Activated CD8-positive, alpha-beta T cell treated with anti-CD3 and anti-CD28 coated beads, Interleukin-2, amount 10 ng/mL, durations not matched to agents 7 days and 5 days (primary cell): Measurements from ENCODE around the gene TTC7B. TPM values are rescaled to one million over a fixed set of nuclear protein-coding genes. Genes with fewer than 3 reads are reported as not detected.
A peak's percentile ranks its signal among the peaks of the same experiment; 100 is the strongest.
"Not testable (repeated sequence)": the region's sequence is repeated elsewhere in the genome, so short reads cannot be mapped to it uniquely, and the experiment has no call there.

ENCODE experiments used
- ATAC-seq: fragments of 150-1000 bp; cut with Tn5 transposase; one replicate; pipeline ENCODE4 v1.10.0; 2021; ENCODE audit warnings: moderate library complexity
- CTCF ChIA-PET: fragments of 350-600 bp; sonication (Branson Sonifier 250); formaldehyde crosslinking; loops from one replicate; lab custom pipeline; 2021; ENCODE audit warnings: antibody characterized with exemption; lab: Charles Lee
- POLR2A ChIA-PET: fragments of 350-600 bp; sonication (Branson Sonifier 250); formaldehyde crosslinking; loops from one replicate; lab custom pipeline; 2021; ENCODE audit warnings: antibody characterized with exemption; lab: Charles Lee
- DNase-seq: peaks from one replicate; pipeline ENCODE4 v3.0.0-alpha.2; 2020
- H3K27ac Mint-ChIP-seq: one replicate; pipeline ENCODE4 v1.8.0; 2021; ENCODE audit warnings: mild to moderate bottlenecking, mixed read lengths
- H3K27me3 Mint-ChIP-seq: one replicate; pipeline ENCODE4 v1.8.0; 2021; ENCODE audit warnings: low read depth, mixed read lengths
- H3K36me3 Mint-ChIP-seq: one replicate; pipeline ENCODE4 v1.8.0; 2021; ENCODE audit warnings: low read depth, mixed read lengths
- H3K4me1 Mint-ChIP-seq: one replicate; pipeline ENCODE4 v1.8.0; 2021; ENCODE audit warnings: low read depth, mixed read lengths
- H3K4me3 Mint-ChIP-seq: one replicate; pipeline ENCODE4 v1.8.0; 2021; ENCODE audit warnings: mild to moderate bottlenecking, mixed read lengths
- H3K9me3 Mint-ChIP-seq: one replicate; pipeline ENCODE4 v1.8.0; 2022; ENCODE audit warnings: mixed read lengths; ENCODE audit not compliant: insufficient read depth
- total RNA-seq, 2 experiments: library from RNA; stranded (reverse); gene quantifications; one replicate each; pipeline ENCODE4 v1.2.3, GENCODE V29; 2021

Gene TTC7B
- total RNA-seq, 2 experiments from 2014 or later = 5.3 to 6.8 TPM

- Mint-ChIP-seq H3K4me1 (peaks cover 13% of the 10 kb centered on the region), H3K9me3 (no peaks in the 10 kb centered on the region), H3K27ac (no peak overlapping the region), H3K4me3 (no peak overlapping the region), H3K27me3 (no peaks in the 10 kb centered on the region), H3K36me3 (peaks cover 6% of the 10 kb centered on the region)
- ATAC-seq (no peak), DNase-seq (no peak)
- ChIA-PET POLR2A (no interaction called here), CTCF (no interaction called here)
Measured at GRCh38 chr14:90846511-90846910, 30.3 kb upstream of the TTC7B start.

DNA sequence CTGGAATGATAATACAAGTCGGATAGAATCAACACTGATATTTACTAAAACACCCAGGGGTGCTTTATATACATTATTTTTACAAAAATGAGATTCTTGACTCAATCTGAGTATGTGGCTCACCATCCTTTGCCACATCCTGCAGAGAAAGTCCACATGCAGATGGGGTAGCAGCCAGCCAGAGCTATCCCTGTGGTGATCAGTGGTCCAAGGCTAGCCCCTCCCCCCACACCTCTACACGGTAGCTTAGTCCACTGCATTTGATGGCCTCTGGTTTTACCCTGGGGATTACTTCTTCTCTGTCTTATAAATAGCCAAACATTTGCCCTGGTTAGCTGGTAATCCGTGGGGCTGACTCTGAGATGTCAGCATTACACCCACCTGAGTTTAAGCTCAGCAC, 28.1 kb upstream of the TTC7B start:
- ATAC-seq = peak; percentile 38
- H3K27ac Mint-ChIP-seq = no peak overlapping the region
- no peak for DNase-seq
- ChIA-PET POLR2A (interaction anchor here (0.6 to 0.9 kb wide), 3 partner anchors 14 to 214 kb away, joined by 3 to 4 read pairs (median 4); no protein-coding TSS in a partner anchor), CTCF (no interaction called here)
- H3K36me3 Mint-ChIP-seq = peaks cover 6% of the 10 kb centered on the region
- H3K9me3 Mint-ChIP-seq = no peaks in the 10 kb centered on the region
- no peak overlapping the region for H3K4me3 Mint-ChIP-seq
- peaks cover 13% of the 10 kb centered on the region for H3K4me1 Mint-ChIP-seq
- H3K27me3 Mint-ChIP-seq = peaks cover under 1% of the 10 kb centered on the region

GRCh38 chr14:90842726-90843125, 26.5 kb upstream of the TTC7B start:
- DNase-seq (no peak), ATAC-seq (no peak)
- peaks cover 4% of the 10 kb centered on the region for H3K27me3 Mint-ChIP-seq
- POLR2A ChIA-PET = interaction anchor here (0.6 kb wide), 1 partner anchor 12 kb away, joined by 3 read pairs; no protein-coding TSS in a partner anchor
- CTCF ChIA-PET = no interaction called here
- no peak overlapping the region for H3K27ac Mint-ChIP-seq
- H3K4me3 Mint-ChIP-seq = no peak overlapping the region
- H3K36me3 Mint-ChIP-seq = peaks cover 3% of the 10 kb centered on the region
- H3K4me1 Mint-ChIP-seq = peaks cover 13% of the 10 kb centered on the region
- no peaks in the 10 kb centered on the region for H3K9me3 Mint-ChIP-seq

DNA sequence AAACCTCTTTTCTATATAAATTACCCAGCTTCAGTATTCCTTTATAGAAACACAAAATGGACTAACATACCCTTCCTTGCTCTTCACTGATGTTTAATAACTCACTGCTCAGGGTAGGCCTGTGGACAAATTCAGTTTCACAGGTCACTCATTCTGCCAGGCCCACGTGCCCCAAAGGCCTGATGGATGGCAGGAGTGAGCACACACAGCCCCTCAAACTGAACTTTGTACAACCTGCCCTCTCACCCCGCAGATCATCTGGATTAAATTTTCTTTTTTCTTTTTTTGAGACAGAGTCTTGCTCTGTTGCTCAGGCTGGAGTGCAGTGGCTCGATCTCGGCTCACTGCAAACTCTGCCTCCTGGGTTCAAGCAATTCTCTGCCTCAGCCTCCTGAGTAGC, 24.4 kb upstream of the TTC7B start:
- Mint-ChIP-seq H3K4me1 (peaks cover 23% of the 10 kb centered on the region), H3K27me3 (peaks cover 12% of the 10 kb centered on the region)
- DNase-seq, POLR2A ChIA-PET, CTCF ChIA-PET, H3K9me3 Mint-ChIP-seq, H3K4me3 Mint-ChIP-seq, H3K36me3 Mint-ChIP-seq, ATAC-seq, H3K27ac Mint-ChIP-seq: not testable (repeated sequence)

GRCh38 chr14:90839889-90840266, 23.6 kb upstream of the TTC7B start:
- DNase-seq = no peak
- Mint-ChIP-seq H3K27ac (no peak overlapping the region), H3K4me3 (no peak overlapping the region), H3K4me1 (peaks cover 28% of the 10 kb centered on the region), H3K36me3 (no peaks in the 10 kb centered on the region), H3K27me3 (peaks cover 14% of the 10 kb centered on the region), H3K9me3 (no peaks in the 10 kb centered on the region)
- CTCF ChIA-PET = no interaction called here
- ATAC-seq = no peak
- POLR2A ChIA-PET = no interaction called here

DNA sequence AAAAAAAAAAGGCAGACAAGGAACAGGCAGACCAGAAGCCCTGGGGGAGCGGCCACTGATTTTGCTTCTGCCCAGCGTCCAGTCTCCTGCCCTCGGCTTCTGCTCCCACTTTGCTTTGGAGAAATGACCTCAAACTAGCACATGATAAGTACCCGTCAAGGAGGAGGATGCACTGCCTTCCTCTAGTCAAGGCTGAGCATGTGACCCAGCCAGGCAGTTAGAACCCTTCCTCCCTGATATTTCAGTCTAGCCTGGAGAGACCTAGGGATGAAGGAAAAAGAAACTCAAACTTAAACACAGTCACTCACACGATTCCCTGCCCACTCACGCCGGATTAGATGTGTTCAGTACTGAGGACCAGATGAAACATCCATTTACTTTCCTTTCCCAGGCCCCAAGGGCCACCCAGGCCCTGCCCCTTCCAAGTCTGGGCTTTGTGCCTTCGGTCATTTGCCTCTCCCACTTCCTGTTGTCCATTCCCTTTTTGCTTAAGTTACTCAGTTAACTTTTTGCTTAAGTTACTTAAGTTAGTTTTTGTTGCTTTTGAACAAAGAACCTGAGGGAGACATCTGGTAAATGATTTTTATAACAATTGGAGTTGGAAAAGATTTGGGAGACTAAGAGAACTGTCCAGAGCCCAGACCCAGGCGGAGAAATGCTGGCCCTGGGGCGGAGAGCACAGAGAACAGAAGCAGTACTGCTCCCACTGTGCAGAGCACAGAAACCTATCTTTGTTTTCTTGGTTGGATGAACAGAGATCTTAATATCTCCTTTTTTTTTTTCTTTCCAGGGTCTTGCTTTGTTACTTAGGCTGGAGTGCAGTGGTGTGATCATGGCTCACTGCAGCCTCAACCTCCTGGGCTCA, 23.0 kb upstream of the TTC7B start:
- no peak for ATAC-seq
- H3K4me1 Mint-ChIP-seq = peaks cover 25% of the 10 kb centered on the region

DNA sequence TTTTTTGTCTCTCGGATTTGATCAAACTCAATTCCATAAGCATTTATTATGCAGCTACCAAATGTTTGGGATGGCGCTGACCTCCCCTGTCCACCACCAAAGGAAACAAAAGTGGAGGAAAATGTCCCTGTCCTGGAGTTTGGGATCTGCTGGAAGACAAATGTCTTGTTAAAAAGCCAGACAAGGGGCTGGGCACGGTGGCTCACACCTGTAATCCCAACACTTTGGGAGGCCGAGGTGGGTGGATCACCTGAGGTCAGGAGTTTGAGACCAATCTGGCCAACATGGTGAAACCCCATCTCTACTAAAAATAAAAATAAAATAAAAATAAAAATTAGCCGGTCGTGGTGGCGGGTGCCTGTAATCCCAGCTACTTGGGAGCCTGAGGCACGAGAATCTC, 22.3 kb upstream of the TTC7B start:
- Mint-ChIP-seq H3K27me3 (peaks cover 16% of the 10 kb centered on the region), H3K4me1 (peaks cover 21% of the 10 kb centered on the region)
- H3K27ac Mint-ChIP-seq, H3K36me3 Mint-ChIP-seq, H3K9me3 Mint-ChIP-seq, H3K4me3 Mint-ChIP-seq, ATAC-seq, POLR2A ChIA-PET, CTCF ChIA-PET: not testable (repeated sequence)
- peak; percentile 2 for DNase-seq

More for the DNA sequence above, 23.0 kb upstream of the TTC7B start:
- DNase-seq = no peak
- no peaks in the 10 kb centered on the region for H3K9me3 Mint-ChIP-seq
- H3K27me3 Mint-ChIP-seq = peaks cover 14% of the 10 kb centered on the region
- ChIA-PET POLR2A (no interaction called here), CTCF (no interaction called here)
- H3K4me3 Mint-ChIP-seq = no peak overlapping the region
- H3K36me3 Mint-ChIP-seq = no peaks in the 10 kb centered on the region
- no peak overlapping the region for H3K27ac Mint-ChIP-seq

DNA sequence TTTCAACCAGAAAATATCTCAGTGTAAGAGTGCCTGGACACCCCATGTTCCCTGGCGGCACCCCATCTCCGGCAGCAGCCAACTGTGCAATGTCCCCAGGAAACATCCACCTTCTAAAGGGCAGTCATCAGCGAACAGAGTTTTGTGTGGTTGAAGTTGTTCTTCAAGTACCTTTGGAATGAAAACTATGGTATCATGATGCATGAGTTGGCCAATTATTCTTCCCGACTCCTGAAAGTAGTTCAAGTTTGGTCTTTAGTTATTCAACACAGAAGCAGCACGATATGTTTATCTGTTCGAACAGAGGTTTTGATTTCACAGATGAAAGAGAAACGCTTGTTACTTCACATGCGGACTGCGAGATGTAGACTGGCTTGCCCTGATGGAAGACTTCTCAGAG, 21.1 kb upstream of the TTC7B start:
- DNase-seq (no peak), ATAC-seq (no peak)
- Mint-ChIP-seq H3K36me3 (no peaks in the 10 kb centered on the region), H3K9me3 (no peaks in the 10 kb centered on the region), H3K4me3 (no peak overlapping the region), H3K27me3 (peaks cover 16% of the 10 kb centered on the region), H3K4me1 (peaks cover 16% of the 10 kb centered on the region), H3K27ac (no peak overlapping the region)
- ChIA-PET CTCF (no interaction called here), POLR2A (no interaction called here)

- DNase-seq (no peak), ATAC-seq (peak; percentile 25)
- ChIA-PET CTCF (no interaction called here), POLR2A (no interaction called here)
- peaks cover 21% of the 10 kb centered on the region for H3K27me3 Mint-ChIP-seq
- peak overlapping the region; percentile 38 for H3K4me3 Mint-ChIP-seq
- no peaks in the 10 kb centered on the region for H3K36me3 Mint-ChIP-seq
- H3K4me1 Mint-ChIP-seq = peaks cover 16% of the 10 kb centered on the region
- no peak overlapping the region for H3K27ac Mint-ChIP-seq
- H3K9me3 Mint-ChIP-seq = no peaks in the 10 kb centered on the region
Measured at GRCh38 chr14:90836692-90837063, 20.4 kb upstream of the TTC7B start.

- Mint-ChIP-seq H3K4me3 (no peak overlapping the region), H3K27me3 (peaks cover 12% of the 10 kb centered on the region), H3K36me3 (peaks cover 5% of the 10 kb centered on the region), H3K9me3 (no peaks in the 10 kb centered on the region), H3K27ac (no peak overlapping the region), H3K4me1 (peaks cover 42% of the 10 kb centered on the region)
- ATAC-seq = no peak
- no peak for DNase-seq
- CTCF ChIA-PET = interaction anchor here (0.6 kb wide), 1 partner anchor 149 kb away, joined by 3 read pairs; no protein-coding TSS in a partner anchor
- POLR2A ChIA-PET = no interaction called here
Measured at GRCh38 chr14:90831821-90832220, 15.6 kb upstream of the TTC7B start.

- H3K4me3 Mint-ChIP-seq = no peak overlapping the region
- no peak for DNase-seq
- ATAC-seq = no peak
- H3K36me3 Mint-ChIP-seq = peaks cover 5% of the 10 kb centered on the region
- peaks cover under 1% of the 10 kb centered on the region for H3K9me3 Mint-ChIP-seq
- POLR2A ChIA-PET = interaction anchor here (0.6 to 1.3 kb wide), 2 partner anchors 8 to 11 kb away, joined by 3 to 4 read pairs; no protein-coding TSS in a partner anchor
- H3K27me3 Mint-ChIP-seq = peaks cover 10% of the 10 kb centered on the region
- peaks cover 37% of the 10 kb centered on the region for H3K4me1 Mint-ChIP-seq
- H3K27ac Mint-ChIP-seq = no peak overlapping the region
- CTCF ChIA-PET = interaction anchor here (0.6 kb wide), 1 partner anchor 150 kb away, joined by 3 read pairs; no protein-coding TSS in a partner anchor
Measured at GRCh38 chr14:90830931-90831701, 14.9 kb upstream of the TTC7B start.

DNA sequence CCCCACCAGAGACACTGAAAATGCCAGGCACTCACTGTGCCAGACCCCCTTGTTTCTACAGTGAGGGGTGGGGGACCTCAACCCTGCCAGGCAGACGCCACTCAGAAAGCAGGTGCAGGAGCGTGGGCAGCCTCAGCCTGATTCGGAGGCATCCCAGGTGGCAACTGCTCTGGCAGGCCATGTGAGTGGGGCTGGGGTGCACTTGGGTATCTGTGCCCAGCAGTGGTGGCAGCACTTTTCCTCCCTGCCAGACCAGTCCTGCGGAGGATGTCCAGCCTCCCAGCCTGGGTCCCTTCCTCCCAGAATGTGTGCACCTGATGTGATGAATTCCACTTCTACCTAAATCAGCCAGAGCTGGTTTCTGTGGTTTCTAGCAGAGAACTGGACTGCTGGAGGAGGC, 13.4 kb upstream of the TTC7B start:
- ATAC-seq (no peak), DNase-seq (no peak)
- POLR2A ChIA-PET = interaction anchor here (0.6 kb wide), 1 partner anchor 573 kb away, joined by 3 read pairs; the partner anchor contains the start of gene PSMC1
- peaks cover 9% of the 10 kb centered on the region for H3K36me3 Mint-ChIP-seq
- H3K27me3 Mint-ChIP-seq = peaks cover 8% of the 10 kb centered on the region
- CTCF ChIA-PET = no interaction called here
- peaks cover 3% of the 10 kb centered on the region for H3K9me3 Mint-ChIP-seq
- H3K4me1 Mint-ChIP-seq = peaks cover 26% of the 10 kb centered on the region
- H3K4me3 Mint-ChIP-seq = no peak overlapping the region
- peak overlapping the region; percentile 49 for H3K27ac Mint-ChIP-seq
